NCI-H1436 (cell line): Measurements from ENCODE around the gene SHH.

Experiments
- DNase-seq: peaks from one replicate; lab custom pipeline; 2025; lab: John Stamatoyannopoulos, UW

The SHH gene

GRCh38 chr7:155806096-155806871, 6.0 kb downstream of the SHH start:
- DNase-seq, result no peak

GRCh38 chr7:155805826-155806095, 6.5 kb downstream of the SHH start:
- no peak for DNase-seq

GRCh38 chr7:155804897-155805825, 7.1 kb downstream of the SHH start:
- peak; percentile 77 for DNase-seq

GRCh38 chr7:155804431-155804831, 7.8 kb downstream of the SHH start:
- no peak for DNase-seq

- DNase-seq, result no peak
Measured at GRCh38 chr7:155803418-155804376, 8.6 kb downstream of the SHH start.

GRCh38 chr7:155802906-155803417, 9.3 kb downstream of the SHH start:
- no peak for DNase-seq

- no peak for DNase-seq
Measured at GRCh38 chr7:155802291-155802690, 10.0 kb downstream of the SHH start.

GRCh38 chr7:155800741-155801267, 11.5 kb downstream of the SHH start:
- DNase-seq, result no peak

GRCh38 chr7:155800301-155800700, 12.0 kb downstream of the SHH start:
- no peak for DNase-seq

GRCh38 chr7:155799514-155799913, 12.7 kb downstream of the SHH start:
- no peak for DNase-seq

GRCh38 chr7:155798673-155799439, 13.4 kb downstream of the SHH start:
- DNase-seq, result no peak

GRCh38 chr7:155797262-155798250, 14.7 kb downstream of the SHH start:
- no peak for DNase-seq

- DNase-seq, result peak; percentile 27
Measured at GRCh38 chr7:155796381-155797261, 15.6 kb downstream of the SHH start.

- DNase-seq, result no peak
Measured at GRCh38 chr7:155795951-155796350, 16.3 kb downstream of the SHH start.

- no peak for DNase-seq
Measured at GRCh38 chr7:155795401-155795800, 16.9 kb downstream of the SHH start.

GRCh38 chr7:155794196-155794595, 18.1 kb downstream of the SHH start:
- DNase-seq, result no peak

- DNase-seq, result no peak
Measured at GRCh38 chr7:155793720-155794119, 18.5 kb downstream of the SHH start.

- DNase-seq, result no peak
Measured at GRCh38 chr7:155792999-155793560, 19.2 kb downstream of the SHH start.
